PC-3 (cell line): ENCODE data around the gene NIPBL.

Source experiments
- EZH2phosphoT487 ChIP-seq: fragments of 300-600 bp; sonication (generic); IDR thresholded peaks from 2 replicates; pipeline ENCODE4 v1.6.1; 2018; ENCODE audit warnings: mild to moderate bottlenecking, antibody characterized with exemption, low read length, borderline replicate concordance
- TF ChIP-seq, protein P1 (sequence below): fragments of 300-600 bp; sonication (generic); conservative IDR thresholded peaks from 2 replicates; pipeline ENCODE4 v1.5.1; 2017; ENCODE audit warnings: antibody characterized with exemption, low read depth, mild to moderate bottlenecking, low read length

- TF ChIP-seq, protein P1, sequence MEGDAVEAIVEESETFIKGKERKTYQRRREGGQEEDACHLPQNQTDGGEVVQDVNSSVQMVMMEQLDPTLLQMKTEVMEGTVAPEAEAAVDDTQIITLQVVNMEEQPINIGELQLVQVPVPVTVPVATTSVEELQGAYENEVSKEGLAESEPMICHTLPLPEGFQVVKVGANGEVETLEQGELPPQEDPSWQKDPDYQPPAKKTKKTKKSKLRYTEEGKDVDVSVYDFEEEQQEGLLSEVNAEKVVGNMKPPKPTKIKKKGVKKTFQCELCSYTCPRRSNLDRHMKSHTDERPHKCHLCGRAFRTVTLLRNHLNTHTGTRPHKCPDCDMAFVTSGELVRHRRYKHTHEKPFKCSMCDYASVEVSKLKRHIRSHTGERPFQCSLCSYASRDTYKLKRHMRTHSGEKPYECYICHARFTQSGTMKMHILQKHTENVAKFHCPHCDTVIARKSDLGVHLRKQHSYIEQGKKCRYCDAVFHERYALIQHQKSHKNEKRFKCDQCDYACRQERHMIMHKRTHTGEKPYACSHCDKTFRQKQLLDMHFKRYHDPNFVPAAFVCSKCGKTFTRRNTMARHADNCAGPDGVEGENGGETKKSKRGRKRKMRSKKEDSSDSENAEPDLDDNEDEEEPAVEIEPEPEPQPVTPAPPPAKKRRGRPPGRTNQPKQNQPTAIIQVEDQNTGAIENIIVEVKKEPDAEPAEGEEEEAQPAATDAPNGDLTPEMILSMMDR: no peak
- no peak for TF ChIP-seq EZH2phosphoT487
These were observed 226.7 kb downstream of the NIPBL start for GRCh38 chr5:37103302-37103701.
